Vagina (tissue), 2 donors: Measurements from ENCODE around the gene DBI.

Experiments used
- POLR2A ChIP-seq, 2 donors: fragments of 450-650 bp; IDR thresholded peaks; one replicate each; pipeline ENCODE4 v1.6.1; 2017; ENCODE audit warnings: antibody characterized with exemption in 2 of 2, mild to moderate bottlenecking in 2 of 2, moderate library complexity in 2 of 2
- POLR2AphosphoS5 ChIP-seq, 2 donors: sonication (generic); formaldehyde crosslinking; IDR thresholded peaks; one replicate each; pipeline ENCODE4 v1.9.0; 2017; ENCODE audit warnings: antibody characterized with exemption in 2 of 2, mild to moderate bottlenecking in 2 of 2, low read depth in 1 of 2; ENCODE audit not compliant: insufficient read depth in 1 of 2
- TF ChIP-seq, protein P1 (sequence below), 3 experiments: fragments of 450-650 bp in 2 of 3; fragments of 200-600 bp in 1 of 3; sonication (generic) in 1 of 3; IDR thresholded peaks; one replicate each; pipeline ENCODE4 v1.5.1; 2017 to 2019; ENCODE audit warnings: antibody characterized with exemption in 3 of 3, mild to moderate bottlenecking in 2 of 3, moderate library complexity in 2 of 3

DNA sequence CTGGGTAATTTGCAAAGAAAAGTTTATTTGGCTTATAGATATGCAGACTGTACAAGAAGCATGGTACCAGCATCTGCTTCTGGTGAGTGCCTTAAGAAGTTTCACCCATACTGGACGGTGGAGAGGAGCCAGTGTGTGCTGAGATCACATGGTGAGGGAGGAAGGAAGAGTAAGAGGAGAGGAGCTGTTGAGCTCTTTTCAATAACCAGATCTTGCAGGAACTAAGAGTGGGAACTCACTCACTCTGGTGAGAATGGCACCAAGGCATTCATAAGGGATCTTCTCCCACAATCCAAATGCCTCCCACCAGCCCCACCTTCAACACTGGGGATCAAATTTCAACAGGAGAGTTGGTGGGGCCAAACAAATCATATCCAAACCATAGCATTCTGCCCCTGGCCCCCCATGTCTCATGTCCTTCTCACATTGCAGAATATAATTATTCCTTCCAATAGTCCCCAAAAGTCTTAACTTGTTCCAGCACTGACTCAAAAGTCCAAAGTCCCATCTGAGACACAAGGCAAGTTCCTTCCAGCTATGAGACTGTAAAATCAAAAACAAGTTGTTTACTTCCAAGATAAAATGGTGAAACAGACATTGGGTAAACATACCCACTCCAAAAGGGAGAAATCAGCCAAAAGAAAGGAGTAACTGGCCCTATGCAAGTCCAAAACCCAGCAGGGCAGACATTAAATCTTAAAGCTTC, 53.2 kb downstream of the DBI start:
- TF ChIP-seq, protein P1, sequence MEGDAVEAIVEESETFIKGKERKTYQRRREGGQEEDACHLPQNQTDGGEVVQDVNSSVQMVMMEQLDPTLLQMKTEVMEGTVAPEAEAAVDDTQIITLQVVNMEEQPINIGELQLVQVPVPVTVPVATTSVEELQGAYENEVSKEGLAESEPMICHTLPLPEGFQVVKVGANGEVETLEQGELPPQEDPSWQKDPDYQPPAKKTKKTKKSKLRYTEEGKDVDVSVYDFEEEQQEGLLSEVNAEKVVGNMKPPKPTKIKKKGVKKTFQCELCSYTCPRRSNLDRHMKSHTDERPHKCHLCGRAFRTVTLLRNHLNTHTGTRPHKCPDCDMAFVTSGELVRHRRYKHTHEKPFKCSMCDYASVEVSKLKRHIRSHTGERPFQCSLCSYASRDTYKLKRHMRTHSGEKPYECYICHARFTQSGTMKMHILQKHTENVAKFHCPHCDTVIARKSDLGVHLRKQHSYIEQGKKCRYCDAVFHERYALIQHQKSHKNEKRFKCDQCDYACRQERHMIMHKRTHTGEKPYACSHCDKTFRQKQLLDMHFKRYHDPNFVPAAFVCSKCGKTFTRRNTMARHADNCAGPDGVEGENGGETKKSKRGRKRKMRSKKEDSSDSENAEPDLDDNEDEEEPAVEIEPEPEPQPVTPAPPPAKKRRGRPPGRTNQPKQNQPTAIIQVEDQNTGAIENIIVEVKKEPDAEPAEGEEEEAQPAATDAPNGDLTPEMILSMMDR (IDR thresholded peaks at IDR 0.05), result no peak
- TF ChIP-seq POLR2A (IDR thresholded peaks at IDR 0.05) (no peak), POLR2AphosphoS5 (IDR thresholded peaks at IDR 0.05; ENCODE audit: insufficient read depth in 1 of 2, low read depth in 1 of 2) (no peak)
